ENCODE measurements around the gene MIAT. TPM values are rescaled to one million over a fixed set of nuclear protein-coding genes. Genes with fewer than 3 reads are reported as not detected.

Gene MIAT
- polyA plus RNA-seq, 2 of the 4 experiments (the other 2 are of a cell fraction): 1.5 to 2.2 TPM

GRCh38 chr22:26618455-26618854 lies 38.9 kb upstream of the MIAT start:
- H3K27ac ChIP-seq: no peak overlapping the region
- H3K4me2 ChIP-seq: no peak overlapping the region
- H3K4me3 ChIP-seq: no peak overlapping the region
- TF ChIP-seq PHF8 (IDR thresholded peaks at IDR 0.05; ENCODE audit: borderline replicate concordance, low read depth) (no peak), KDM1A (IDR thresholded peaks at IDR 0.05; ENCODE audit: low read depth) (no peak), NFE2L2 (conservative IDR thresholded peaks at IDR 0.05; ENCODE audit: low read length) (no peak), HMGXB4 (CRISPR knock-in tag; IDR thresholded peaks at IDR 0.05; ENCODE audit: borderline replicate concordance) (no peak), POLR2A (IDR thresholded peaks at IDR 0.05; ENCODE audit: low read length) (no peak), RARB (CRISPR knock-in tag; IDR thresholded peaks at IDR 0.05) (no peak), MYC (IDR thresholded peaks at IDR 0.05; ENCODE audit: borderline replicate concordance, low read length) (no peak), ZSCAN20 (CRISPR knock-in tag; IDR thresholded peaks at IDR 0.05) (no peak), NR3C1 (IDR thresholded peaks at IDR 0.05) (no peak), KDM5A (IDR thresholded peaks at IDR 0.05) (no peak), FOSB (CRISPR knock-in tag; IDR thresholded peaks at IDR 0.05) (no peak), RAD21 (conservative IDR thresholded peaks at IDR 0.05 in 1 of 2, IDR thresholded peaks at IDR 0.05 in 1 of 2) (no peak), FOXS1 (CRISPR knock-in tag; IDR thresholded peaks at IDR 0.05) (no peak), PBX3 (IDR thresholded peaks at IDR 0.05) (no peak), BHLHE40 (IDR thresholded peaks at IDR 0.05; ENCODE audit: low read depth, low read length) (no peak), EHMT2 (IDR thresholded peaks at IDR 0.05; ENCODE audit: low read depth) (no peak), SMC3 (IDR thresholded peaks at IDR 0.05) (no peak), POLR2AphosphoS2 (conservative IDR thresholded peaks at IDR 0.05; ENCODE audit: low read length) (no peak), EP300 (IDR thresholded peaks at IDR 0.05) (no peak)
- ATAC-seq (no peak), DNase-seq (ENCODE audit: low read depth in 1 of 2, low spot score in 1 of 2) (no peak), FAIRE-seq (no peak)
- CTCF ChIA-PET: no interaction called here
- no peaks in the 10 kb centered on the region for H3K9me3 ChIP-seq
- H3K4me1 ChIP-seq: no peaks in the 10 kb centered on the region
- POLR2A ChIA-PET: no interaction called here
- WGBS (ENCODE audit: missing lambda C conversion rate): 77% methylated on average over 8 of the region's 8 CpGs

GRCh38 chr22:26619510-26619909 lies 37.9 kb upstream of the MIAT start:
- TF ChIP-seq POLR2AphosphoS2 (conservative IDR thresholded peaks at IDR 0.05; ENCODE audit: low read length): no peak
- TF ChIP-seq EP300 (IDR thresholded peaks at IDR 0.05): no peak
- no peak for TF ChIP-seq MAFK (IDR thresholded peaks at IDR 0.05; ENCODE audit: partially characterized antibody)
- TF ChIP-seq TFCP2L1 (CRISPR knock-in tag; IDR thresholded peaks at IDR 0.05): no peak
- 60% methylated on average over 4 of the region's 6 CpGs for WGBS (ENCODE audit: missing lambda C conversion rate)
- Histone ChIP-seq H3K9me3 (no peaks in the 10 kb centered on the region), H3K4me3 (no peak overlapping the region), H3K27ac (no peak overlapping the region), H3K4me2 (no peak overlapping the region), H3K4me1 (no peaks in the 10 kb centered on the region)
- DNase-seq (ENCODE audit: low read depth in 1 of 2, low spot score in 1 of 2): no peak
- no peak for ATAC-seq
- ChIA-PET CTCF (no interaction called here), POLR2A (no interaction called here)
- no peak for FAIRE-seq

GRCh38 chr22:26620197-26620596 lies 37.2 kb upstream of the MIAT start:
- Histone ChIP-seq H3K27ac (no peak overlapping the region), H3K9me3 (no peaks in the 10 kb centered on the region), H3K4me1 (no peaks in the 10 kb centered on the region), H3K4me3 (no peak overlapping the region), H3K4me2 (no peak overlapping the region)
- TF ChIP-seq RARB (CRISPR knock-in tag; IDR thresholded peaks at IDR 0.05) (no peak), FOXS1 (CRISPR knock-in tag; IDR thresholded peaks at IDR 0.05) (no peak), CEBPB (IDR thresholded peaks at IDR 0.05) (no peak), MAX (IDR thresholded peaks at IDR 0.05) (no peak), USF2 (IDR thresholded peaks at IDR 0.05) (no peak), KDM1A (IDR thresholded peaks at IDR 0.05; ENCODE audit: low read depth) (no peak)
- ChIA-PET CTCF (no interaction called here), POLR2A (no interaction called here)
- ATAC-seq (no peak), FAIRE-seq (no peak), DNase-seq (ENCODE audit: low read depth in 1 of 2, low spot score in 1 of 2) (no peak)
- 82% methylated on average over 2 of the region's 2 CpGs for WGBS (ENCODE audit: missing lambda C conversion rate)

All from A549 (cell line).